HG03378 (cell line): ENCODE measurements around the gene ATP2B3.

Experiments used
- ATAC-seq: cut with Tn5 transposase; IDR thresholded peaks from one replicate; pipeline ENCODE4 v1.9.1; 2021; ENCODE audit warnings: mild to moderate bottlenecking, moderate library complexity; ENCODE audit not compliant: unreplicated experiment

Gene ATP2B3

GRCh38 chrX:153631907-153632594 lies 114.6 kb downstream of the ATP2B3 start:
- no peak for ATAC-seq
